NT2/D1 (cell line): ENCODE data around the gene CD28.

Experiments
- SUZ12 ChIP-seq: IDR thresholded peaks from 2 replicates; pipeline ENCODE4 v1.6.1; 2011; ENCODE audit not compliant: insufficient read length, insufficient read depth; ENCODE audit errors: extremely low read depth
- YY1 ChIP-seq: IDR thresholded peaks from 2 replicates; pipeline ENCODE4 v1.6.1; 2011; ENCODE audit not compliant: insufficient read length, insufficient read depth
- ZNF274 ChIP-seq: IDR thresholded peaks from 2 replicates; pipeline ENCODE4 v1.6.1; 2011; ENCODE audit warnings: mild to moderate bottlenecking, low read depth, low read length

DNA sequence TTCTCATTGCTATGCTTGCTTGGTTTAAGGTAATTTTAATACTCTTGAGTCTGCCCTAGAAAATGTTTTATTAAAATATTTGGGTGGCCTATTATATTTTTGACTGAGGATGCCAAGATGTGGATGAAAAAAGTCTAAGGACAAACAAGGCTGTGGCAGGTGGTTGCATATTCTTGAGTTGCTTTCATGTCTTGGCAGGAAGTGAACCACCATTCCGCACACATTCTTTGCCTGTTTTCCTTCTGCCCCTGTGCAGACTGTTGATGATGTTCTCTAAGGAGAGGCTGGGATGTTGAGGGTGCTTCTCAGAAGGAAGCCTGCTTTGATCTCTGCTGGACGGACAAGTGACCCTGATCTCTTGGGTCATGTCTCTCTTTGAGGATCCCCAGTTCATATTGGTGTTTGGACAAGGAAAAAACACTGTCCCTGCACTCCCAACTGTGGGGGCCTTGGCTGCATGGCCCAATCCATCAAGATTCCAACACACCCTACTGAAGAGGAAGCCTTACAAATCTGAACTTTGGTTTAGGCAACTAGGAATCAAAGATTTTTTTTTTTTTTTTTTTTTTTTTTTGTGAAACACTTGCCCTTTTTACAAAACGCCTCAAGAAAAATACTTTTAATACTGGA lies 45.0 kb upstream of the CD28 start:
- TF ChIP-seq ZNF274: no peak
- TF ChIP-seq YY1: no peak
- TF ChIP-seq SUZ12: no peak
